ENCODE measurements around the gene CNN3.

DNA sequence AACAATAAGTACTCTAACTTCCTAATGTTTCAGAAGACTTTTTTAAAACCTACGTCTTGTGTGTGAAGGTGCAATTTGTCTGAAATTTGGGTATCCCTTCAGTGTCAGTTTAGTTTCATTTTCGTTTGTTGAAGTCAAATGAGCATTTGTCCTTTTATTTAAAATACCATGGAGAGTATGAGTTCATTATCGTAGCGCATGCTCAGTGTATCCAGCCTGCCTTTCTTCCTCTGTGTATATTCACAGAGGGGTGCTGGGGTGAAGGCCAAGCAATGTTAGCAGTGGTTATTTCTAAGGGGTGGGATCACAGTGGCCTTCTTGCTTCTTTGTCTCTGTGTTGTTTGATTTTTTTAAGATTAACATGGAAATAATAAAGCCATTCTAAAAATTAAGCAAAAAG is 43.2 kb downstream of the CNN3 start:
- TF ChIP-seq, protein P1, sequence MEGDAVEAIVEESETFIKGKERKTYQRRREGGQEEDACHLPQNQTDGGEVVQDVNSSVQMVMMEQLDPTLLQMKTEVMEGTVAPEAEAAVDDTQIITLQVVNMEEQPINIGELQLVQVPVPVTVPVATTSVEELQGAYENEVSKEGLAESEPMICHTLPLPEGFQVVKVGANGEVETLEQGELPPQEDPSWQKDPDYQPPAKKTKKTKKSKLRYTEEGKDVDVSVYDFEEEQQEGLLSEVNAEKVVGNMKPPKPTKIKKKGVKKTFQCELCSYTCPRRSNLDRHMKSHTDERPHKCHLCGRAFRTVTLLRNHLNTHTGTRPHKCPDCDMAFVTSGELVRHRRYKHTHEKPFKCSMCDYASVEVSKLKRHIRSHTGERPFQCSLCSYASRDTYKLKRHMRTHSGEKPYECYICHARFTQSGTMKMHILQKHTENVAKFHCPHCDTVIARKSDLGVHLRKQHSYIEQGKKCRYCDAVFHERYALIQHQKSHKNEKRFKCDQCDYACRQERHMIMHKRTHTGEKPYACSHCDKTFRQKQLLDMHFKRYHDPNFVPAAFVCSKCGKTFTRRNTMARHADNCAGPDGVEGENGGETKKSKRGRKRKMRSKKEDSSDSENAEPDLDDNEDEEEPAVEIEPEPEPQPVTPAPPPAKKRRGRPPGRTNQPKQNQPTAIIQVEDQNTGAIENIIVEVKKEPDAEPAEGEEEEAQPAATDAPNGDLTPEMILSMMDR (conservative IDR thresholded peaks at IDR 0.05; ENCODE audit: low read depth, low read length), result no peak
- TF ChIP-seq POLR2A (IDR thresholded peaks at IDR 0.05; ENCODE audit: low read depth, low read length), result no peak

Measured in IMR-90 (cell line).